Measurements from ENCODE around the gene RDH14.

RDH14 gene

GRCh38 chr2:18589354-18589753, 28.9 kb upstream of the RDH14 start, which contains the start of gene NT5C1B:
NT5C1B (minus strand) TSS chr2:18589569; CDS start chr2:18589468, 101 bp downstream.
- Mint-ChIP-seq H3K27me3 (no peaks in the 10 kb centered on the region), H3K36me3 (peaks cover 11% of the 10 kb centered on the region), H3K9me3 (no peaks in the 10 kb centered on the region), H3K4me3 (no peak within 1 kb of the TSS), H3K27ac (no peak within 1 kb of the TSS), H3K4me1 (no peaks in the 10 kb centered on the region)
- DNase-seq (ENCODE audit: low spot score in 2 of 2) = no peak
- ATAC-seq (ENCODE audit: low read depth) = no peak

- peaks cover 15% of the 10 kb centered on the region for H3K36me3 Mint-ChIP-seq
- H3K27ac Mint-ChIP-seq = no peak overlapping the region
- DNase-seq (ENCODE audit: low spot score in 2 of 2) = no peak
- no peaks in the 10 kb centered on the region for H3K4me1 Mint-ChIP-seq
- H3K27me3 Mint-ChIP-seq = no peaks in the 10 kb centered on the region
- no peak overlapping the region for H3K4me3 Mint-ChIP-seq
- peaks cover 2% of the 10 kb centered on the region for H3K9me3 Mint-ChIP-seq
- ATAC-seq (ENCODE audit: low read depth) = no peak
Measured at GRCh38 chr2:18588802-18589201, 28.3 kb upstream of the RDH14 start.

GRCh38 chr2:18588049-18588448, 27.6 kb upstream of the RDH14 start:
- ATAC-seq (ENCODE audit: low read depth) (no peak), DNase-seq (ENCODE audit: low spot score in 2 of 2) (no peak)
- Mint-ChIP-seq H3K4me1 (no peaks in the 10 kb centered on the region), H3K27ac (no peak overlapping the region), H3K27me3 (no peaks in the 10 kb centered on the region), H3K36me3 (peaks cover 18% of the 10 kb centered on the region), H3K4me3 (no peak overlapping the region), H3K9me3 (peaks cover 2% of the 10 kb centered on the region)

- Mint-ChIP-seq H3K4me3 (no peak overlapping the region), H3K4me1 (no peaks in the 10 kb centered on the region), H3K27ac (no peak overlapping the region), H3K9me3 (peaks cover 2% of the 10 kb centered on the region), H3K27me3 (no peaks in the 10 kb centered on the region), H3K36me3 (peaks cover 13% of the 10 kb centered on the region)
- ATAC-seq (ENCODE audit: low read depth) (no peak), DNase-seq (ENCODE audit: low spot score in 2 of 2) (no peak)
Measured at GRCh38 chr2:18585526-18585925, 25.1 kb upstream of the RDH14 start.

- H3K4me3 Mint-ChIP-seq = no peak overlapping the region
- H3K9me3 Mint-ChIP-seq = peaks cover 2% of the 10 kb centered on the region
- no peak overlapping the region for H3K27ac Mint-ChIP-seq
- no peaks in the 10 kb centered on the region for H3K27me3 Mint-ChIP-seq
- DNase-seq (ENCODE audit: low spot score in 2 of 2) (no peak), ATAC-seq (ENCODE audit: low read depth) (no peak)
- no peaks in the 10 kb centered on the region for H3K4me1 Mint-ChIP-seq
- peaks cover 13% of the 10 kb centered on the region for H3K36me3 Mint-ChIP-seq
Measured at GRCh38 chr2:18584608-18584954, 24.1 kb upstream of the RDH14 start.

DNA sequence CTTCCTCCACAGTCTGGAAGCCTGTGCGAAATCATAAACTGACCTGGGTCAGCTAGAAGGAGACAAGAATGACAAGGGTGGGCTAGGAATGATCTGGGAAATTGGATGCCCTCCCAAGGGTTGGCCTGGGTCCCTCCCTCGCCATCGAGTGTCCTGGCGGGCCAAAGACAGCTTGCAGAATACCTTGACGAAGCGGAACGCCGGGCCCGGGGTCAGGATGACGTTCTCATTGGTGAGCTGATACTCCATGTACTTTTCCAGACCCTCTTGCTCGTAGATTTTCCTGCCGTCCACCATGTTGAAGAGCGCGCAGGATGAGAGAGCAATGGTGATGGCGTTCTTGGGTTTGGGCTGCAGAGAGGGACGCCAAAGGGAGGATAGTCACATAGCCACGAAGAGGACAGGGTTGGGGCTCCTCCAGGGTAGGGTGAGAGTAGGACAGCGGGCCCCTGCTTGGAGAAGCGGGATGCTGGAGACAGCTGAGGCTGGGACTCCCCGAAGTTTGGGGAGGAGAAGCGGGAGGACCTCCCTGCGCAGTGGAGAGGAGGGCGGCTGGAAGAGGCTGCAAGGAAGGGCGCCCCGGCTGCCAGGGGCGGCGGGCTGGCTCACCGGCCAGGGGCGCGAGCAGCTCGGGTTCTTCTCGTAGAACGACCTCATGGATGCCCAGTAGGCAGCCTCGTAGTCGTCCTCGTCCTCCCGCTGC, 23.6 kb upstream of the RDH14 start:
- Mint-ChIP-seq H3K27ac (no peak overlapping the region), H3K27me3 (no peaks in the 10 kb centered on the region), H3K9me3 (peaks cover 2% of the 10 kb centered on the region), H3K36me3 (peaks cover 13% of the 10 kb centered on the region), H3K4me3 (no peak overlapping the region), H3K4me1 (no peaks in the 10 kb centered on the region)
- no peak for ATAC-seq (ENCODE audit: low read depth)
- DNase-seq (ENCODE audit: low spot score in 2 of 2) = no peak

DNA sequence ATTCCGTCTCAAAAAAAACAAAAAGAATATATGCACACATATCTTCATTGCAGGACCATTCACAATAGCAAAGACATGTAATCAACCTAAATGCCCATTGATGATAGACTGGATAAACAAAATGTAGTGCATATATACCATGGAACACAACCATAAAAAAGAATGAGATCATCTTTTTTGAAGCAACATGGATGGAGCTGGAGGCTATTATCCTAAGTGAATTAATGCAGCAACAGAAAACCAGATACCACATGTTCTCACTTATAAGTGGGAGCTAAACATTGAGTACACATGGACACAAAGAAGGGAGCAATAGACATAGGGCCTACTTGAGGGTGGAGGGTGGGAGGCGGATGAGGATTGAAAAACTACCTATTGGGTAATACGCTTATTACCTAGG, 20.2 kb upstream of the RDH14 start:
- no peaks in the 10 kb centered on the region for H3K4me1 Mint-ChIP-seq
- H3K27ac Mint-ChIP-seq = no peak overlapping the region
- H3K36me3 Mint-ChIP-seq = peaks cover 20% of the 10 kb centered on the region
- no peaks in the 10 kb centered on the region for H3K27me3 Mint-ChIP-seq
- no peak overlapping the region for H3K4me3 Mint-ChIP-seq
- H3K9me3 Mint-ChIP-seq = peaks cover 11% of the 10 kb centered on the region
- ATAC-seq (ENCODE audit: low read depth) (no peak), DNase-seq (ENCODE audit: low spot score in 2 of 2) (no peak)

DNA sequence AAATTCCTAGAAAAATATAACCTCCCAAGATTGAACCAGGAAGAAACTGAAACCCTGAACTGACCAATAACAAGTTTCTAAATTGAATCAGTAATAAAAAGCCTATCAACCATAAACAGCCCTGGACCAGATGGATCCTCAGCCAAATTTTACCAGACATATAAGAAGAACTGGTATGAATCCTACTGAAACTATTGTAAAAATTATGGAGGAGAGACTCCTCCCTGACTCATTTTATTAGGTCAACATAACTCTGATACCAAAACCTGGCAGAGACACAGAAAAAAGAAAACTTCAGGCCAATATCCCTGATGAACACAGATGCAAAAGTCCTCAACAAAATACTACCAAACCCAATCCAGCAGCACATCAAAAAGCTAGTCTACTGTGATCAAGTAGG, 17.6 kb upstream of the RDH14 start:
- Mint-ChIP-seq H3K9me3 (peaks cover 9% of the 10 kb centered on the region), H3K4me3 (no peak overlapping the region), H3K27ac (no peak overlapping the region), H3K27me3 (no peaks in the 10 kb centered on the region), H3K36me3 (peaks cover 18% of the 10 kb centered on the region), H3K4me1 (no peaks in the 10 kb centered on the region)
- DNase-seq (ENCODE audit: low spot score in 2 of 2) = no peak
- ATAC-seq (ENCODE audit: low read depth) = no peak

DNA sequence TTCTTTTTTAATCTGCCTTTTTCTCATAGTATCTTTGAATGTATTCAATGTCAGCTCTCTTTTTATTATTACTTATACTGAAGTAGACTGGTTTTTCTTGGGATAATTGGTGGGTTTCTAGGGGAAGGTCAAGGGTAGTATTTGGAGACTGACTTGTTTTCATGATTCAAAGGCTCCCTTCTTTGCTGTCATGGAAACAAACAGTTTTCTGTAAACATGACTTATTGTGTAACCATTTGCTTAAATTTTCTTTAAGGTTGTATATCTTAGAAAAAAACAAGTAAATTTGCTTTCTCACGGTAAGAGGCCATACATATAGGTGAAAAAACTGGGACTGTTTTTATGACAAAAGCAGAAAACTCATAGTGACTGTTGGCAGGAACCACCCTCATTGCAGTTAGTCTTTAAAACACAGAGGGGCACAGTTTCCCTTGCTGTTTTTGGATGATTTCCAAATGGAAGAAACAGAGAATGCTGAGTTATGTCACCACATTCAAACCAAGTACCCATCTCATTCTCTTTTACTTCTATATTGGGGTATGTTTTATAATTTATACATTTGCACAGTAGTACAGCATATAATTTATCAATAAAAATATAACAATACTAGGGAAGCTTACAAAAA, 5.8 kb upstream of the RDH14 start:
- Mint-ChIP-seq H3K27ac (no peak overlapping the region), H3K4me1 (peaks cover 6% of the 10 kb centered on the region), H3K36me3 (peaks cover 39% of the 10 kb centered on the region), H3K27me3 (no peaks in the 10 kb centered on the region), H3K4me3 (no peak overlapping the region), H3K9me3 (peaks cover 4% of the 10 kb centered on the region)
- no peak for ATAC-seq (ENCODE audit: low read depth)
- no peak for DNase-seq (ENCODE audit: low spot score in 2 of 2)

DNA sequence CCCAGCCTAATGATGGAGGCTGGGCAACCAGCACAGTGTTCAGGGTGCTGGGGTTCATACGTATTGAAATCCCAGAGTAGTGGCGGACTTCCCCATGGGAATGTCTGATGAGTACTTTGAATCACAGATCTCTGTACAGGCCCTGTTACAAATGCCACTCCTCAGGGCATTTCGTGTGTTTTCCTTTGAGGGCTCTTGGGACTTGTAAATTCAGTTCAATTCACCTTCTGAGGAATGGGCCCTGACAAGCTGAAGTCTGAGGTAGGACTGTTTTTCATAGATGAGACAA, 288 bp upstream of the RDH14 start:
- no peak for ATAC-seq (ENCODE audit: low read depth)
- Mint-ChIP-seq H3K4me1 (peaks cover 20% of the 10 kb centered on the region), H3K4me3 (peak overlapping the region; percentile 93), H3K36me3 (peaks cover 23% of the 10 kb centered on the region), H3K27ac (peak overlapping the region; percentile 87), H3K9me3 (peaks cover 4% of the 10 kb centered on the region), H3K27me3 (no peaks in the 10 kb centered on the region)
- DNase-seq (ENCODE audit: low spot score in 2 of 2) = no peak

- DNase-seq (ENCODE audit: low spot score in 2 of 2) (peak in 1 of 2 donors; percentile 2), ATAC-seq (ENCODE audit: low read depth) (no peak)
- H3K4me3 Mint-ChIP-seq = peak overlapping the region; percentile 81
- peaks cover 23% of the 10 kb centered on the region for H3K4me1 Mint-ChIP-seq
- peaks cover 19% of the 10 kb centered on the region for H3K36me3 Mint-ChIP-seq
- H3K27me3 Mint-ChIP-seq = no peaks in the 10 kb centered on the region
- H3K27ac Mint-ChIP-seq = peak overlapping the region; percentile 87
- no peaks in the 10 kb centered on the region for H3K9me3 Mint-ChIP-seq
Measured at GRCh38 chr2:18559531-18560030, 872 bp downstream of the RDH14 start.

- no peaks in the 10 kb centered on the region for H3K9me3 Mint-ChIP-seq
- no peak overlapping the region for H3K4me3 Mint-ChIP-seq
- ATAC-seq (ENCODE audit: low read depth) (no peak), DNase-seq (ENCODE audit: low spot score in 2 of 2) (no peak)
- H3K27me3 Mint-ChIP-seq = no peaks in the 10 kb centered on the region
- peak overlapping the region; percentile 87 for H3K27ac Mint-ChIP-seq
- H3K36me3 Mint-ChIP-seq = peaks cover 19% of the 10 kb centered on the region
- H3K4me1 Mint-ChIP-seq = peaks cover 26% of the 10 kb centered on the region
Measured at GRCh38 chr2:18558458-18558857, 2.0 kb downstream of the RDH14 start.

DNA sequence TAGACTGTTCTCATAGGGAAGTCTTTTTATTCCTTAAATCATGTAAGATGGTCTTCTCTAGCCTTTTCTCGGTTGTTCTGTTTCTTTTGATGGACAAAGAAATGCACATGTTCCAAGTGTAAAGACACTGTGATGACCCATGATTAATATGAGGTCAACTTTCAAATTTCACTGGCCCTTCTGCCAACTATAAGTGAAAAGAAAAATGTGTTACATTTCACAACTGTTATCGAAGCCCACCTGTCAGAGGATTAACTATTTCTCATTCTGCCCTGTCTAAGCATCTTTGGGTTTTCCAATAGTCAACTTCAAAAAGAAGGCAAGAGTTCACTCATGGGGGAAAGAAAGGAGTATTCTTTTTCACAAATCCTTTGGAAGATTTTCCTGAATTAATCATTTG, 3.3 kb downstream of the RDH14 start:
- Mint-ChIP-seq H3K4me3 (no peak overlapping the region), H3K9me3 (no peaks in the 10 kb centered on the region), H3K27ac (no peak overlapping the region), H3K36me3 (peaks cover 17% of the 10 kb centered on the region), H3K4me1 (peaks cover 24% of the 10 kb centered on the region), H3K27me3 (no peaks in the 10 kb centered on the region)
- ATAC-seq (ENCODE audit: low read depth) (no peak), DNase-seq (ENCODE audit: low spot score in 2 of 2) (no peak)

DNA sequence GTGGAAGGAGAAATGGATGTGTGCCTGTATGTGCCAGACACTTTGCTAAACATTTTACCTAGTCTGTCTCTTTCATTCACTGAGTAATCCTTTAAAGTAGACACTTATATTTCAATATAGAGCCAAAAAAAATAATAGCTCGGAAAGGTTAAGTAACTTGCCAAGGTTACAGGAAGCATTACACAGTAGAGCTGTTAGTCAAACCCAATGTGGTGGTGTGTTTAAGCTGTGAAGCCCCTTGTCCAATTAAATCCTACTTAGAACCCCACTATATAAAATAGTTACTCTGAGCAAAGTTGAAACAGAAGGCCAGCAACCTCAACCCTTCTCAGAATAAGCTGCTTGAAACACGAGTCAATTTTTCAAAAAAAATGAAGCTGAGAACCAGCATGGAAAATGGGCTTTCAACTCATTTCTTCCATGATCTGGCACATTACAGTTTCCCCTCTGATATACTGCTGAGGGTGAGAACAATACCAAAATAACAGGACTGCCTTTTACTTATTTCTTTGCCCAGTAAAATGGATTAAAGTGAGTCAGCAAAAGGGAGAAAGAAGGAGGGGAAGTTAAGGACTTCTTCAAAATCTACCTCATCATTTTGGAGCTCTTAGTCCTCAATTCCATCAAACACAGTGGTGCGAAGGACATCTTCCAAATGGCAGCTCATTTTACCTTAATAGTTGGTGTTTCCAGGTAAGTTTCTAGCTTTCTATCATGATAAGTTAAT, 7.9 kb downstream of the RDH14 start:
- DNase-seq (ENCODE audit: low spot score in 2 of 2) = no peak
- no peak for ATAC-seq (ENCODE audit: low read depth)
- Mint-ChIP-seq H3K4me1 (peaks cover 27% of the 10 kb centered on the region), H3K36me3 (peaks cover 23% of the 10 kb centered on the region), H3K27ac (peak overlapping the region; percentile 11), H3K27me3 (no peaks in the 10 kb centered on the region), H3K9me3 (no peaks in the 10 kb centered on the region), H3K4me3 (no peak overlapping the region)

Measured in memory B cell (primary cell).